Ishikawa (cell line): Measurements from ENCODE around the gene CYP24A1.

Experiments used
- CEBPB ChIP-seq: IDR thresholded peaks from 2 replicates; pipeline ENCODE4 v1.6.1; 2012
- CREB1 ChIP-seq: IDR thresholded peaks from 2 replicates; pipeline ENCODE4 v1.6.1; 2012; ENCODE audit warnings: low read depth
- EP300 ChIP-seq: IDR thresholded peaks from 2 replicates; pipeline ENCODE4 v1.6.1; 2012; ENCODE audit warnings: borderline replicate concordance
- FOXM1 ChIP-seq: IDR thresholded peaks from 2 replicates; pipeline ENCODE4 v1.6.1; 2012; ENCODE audit warnings: low read depth, borderline replicate concordance
- RAD21 ChIP-seq: IDR thresholded peaks from 2 replicates; pipeline ENCODE4 v1.6.1; 2012; ENCODE audit warnings: low read depth
- TAF1 ChIP-seq: IDR thresholded peaks from 2 replicates; pipeline ENCODE4 v1.6.1; 2012; ENCODE audit warnings: low read depth, mild to moderate bottlenecking
- YY1 ChIP-seq: IDR thresholded peaks from 2 replicates; pipeline ENCODE4 v1.6.1; 2012; ENCODE audit warnings: low read depth
- TF ChIP-seq, protein P1 (sequence below): IDR thresholded peaks from 2 replicates; pipeline ENCODE4 v1.6.1; 2012
- TF ChIP-seq, protein P2 (sequence below): IDR thresholded peaks from 2 replicates; pipeline ENCODE4 v1.6.1; 2012; ENCODE audit warnings: low read depth, mild to moderate bottlenecking

DNA sequence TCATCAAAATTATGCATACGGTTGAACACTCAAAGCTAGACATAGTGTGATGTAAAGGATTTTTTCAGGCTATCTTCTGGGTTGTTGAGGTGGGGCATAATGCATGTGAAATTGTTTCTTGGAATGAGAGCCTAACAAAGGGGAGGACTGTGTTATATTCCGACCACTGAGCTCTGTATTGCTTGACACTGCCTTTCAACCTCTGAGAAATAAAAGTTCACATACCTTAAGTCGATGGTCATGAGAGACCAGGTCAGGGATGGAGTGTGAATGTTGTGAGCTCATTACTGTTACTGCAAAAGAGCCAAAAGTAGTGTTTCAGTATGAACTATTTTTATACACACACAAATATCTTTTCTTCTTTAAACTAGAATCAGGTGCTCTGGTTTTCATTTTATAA is 39.1 kb upstream of the CYP24A1 start:
- TF ChIP-seq RAD21 (no peak), TAF1 (no peak), EP300 (no peak), CREB1 (no peak), YY1 (no peak), FOXM1 (no peak), CEBPB (no peak)
- TF ChIP-seq, protein P1, sequence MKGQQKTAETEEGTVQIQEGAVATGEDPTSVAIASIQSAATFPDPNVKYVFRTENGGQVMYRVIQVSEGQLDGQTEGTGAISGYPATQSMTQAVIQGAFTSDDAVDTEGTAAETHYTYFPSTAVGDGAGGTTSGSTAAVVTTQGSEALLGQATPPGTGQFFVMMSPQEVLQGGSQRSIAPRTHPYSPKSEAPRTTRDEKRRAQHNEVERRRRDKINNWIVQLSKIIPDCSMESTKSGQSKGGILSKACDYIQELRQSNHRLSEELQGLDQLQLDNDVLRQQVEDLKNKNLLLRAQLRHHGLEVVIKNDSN, result no peak
- TF ChIP-seq, protein P2, sequence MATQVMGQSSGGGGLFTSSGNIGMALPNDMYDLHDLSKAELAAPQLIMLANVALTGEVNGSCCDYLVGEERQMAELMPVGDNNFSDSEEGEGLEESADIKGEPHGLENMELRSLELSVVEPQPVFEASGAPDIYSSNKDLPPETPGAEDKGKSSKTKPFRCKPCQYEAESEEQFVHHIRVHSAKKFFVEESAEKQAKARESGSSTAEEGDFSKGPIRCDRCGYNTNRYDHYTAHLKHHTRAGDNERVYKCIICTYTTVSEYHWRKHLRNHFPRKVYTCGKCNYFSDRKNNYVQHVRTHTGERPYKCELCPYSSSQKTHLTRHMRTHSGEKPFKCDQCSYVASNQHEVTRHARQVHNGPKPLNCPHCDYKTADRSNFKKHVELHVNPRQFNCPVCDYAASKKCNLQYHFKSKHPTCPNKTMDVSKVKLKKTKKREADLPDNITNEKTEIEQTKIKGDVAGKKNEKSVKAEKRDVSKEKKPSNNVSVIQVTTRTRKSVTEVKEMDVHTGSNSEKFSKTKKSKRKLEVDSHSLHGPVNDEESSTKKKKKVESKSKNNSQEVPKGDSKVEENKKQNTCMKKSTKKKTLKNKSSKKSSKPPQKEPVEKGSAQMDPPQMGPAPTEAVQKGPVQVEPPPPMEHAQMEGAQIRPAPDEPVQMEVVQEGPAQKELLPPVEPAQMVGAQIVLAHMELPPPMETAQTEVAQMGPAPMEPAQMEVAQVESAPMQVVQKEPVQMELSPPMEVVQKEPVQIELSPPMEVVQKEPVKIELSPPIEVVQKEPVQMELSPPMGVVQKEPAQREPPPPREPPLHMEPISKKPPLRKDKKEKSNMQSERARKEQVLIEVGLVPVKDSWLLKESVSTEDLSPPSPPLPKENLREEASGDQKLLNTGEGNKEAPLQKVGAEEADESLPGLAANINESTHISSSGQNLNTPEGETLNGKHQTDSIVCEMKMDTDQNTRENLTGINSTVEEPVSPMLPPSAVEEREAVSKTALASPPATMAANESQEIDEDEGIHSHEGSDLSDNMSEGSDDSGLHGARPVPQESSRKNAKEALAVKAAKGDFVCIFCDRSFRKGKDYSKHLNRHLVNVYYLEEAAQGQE, result no peak
